GM23338 (cell line): ENCODE results near the gene CDKAL1. TPM values are rescaled to one million over a fixed set of nuclear protein-coding genes. Genes with fewer than 3 reads are reported as not detected.

Source experiments
- ATAC-seq: fragments of 200-7000 bp; cut with Tn5 transposase; 3 replicates; pipeline ENCODE4 v1.9.1; 2020
- DNase-seq: peaks from one replicate; pipeline ENCODE4 v3.0.0-alpha.2; 2015; ENCODE audit warnings: low spot score
- H2AFZ ChIP-seq: fragments of 200-600 bp; sonication (generic); 2 replicates; pipeline ENCODE4 v1.8.0; 2016; ENCODE audit warnings: antibody characterized with exemption, mild to moderate bottlenecking, moderate library complexity
- H3F3A ChIP-seq: fragments of 200-600 bp; sonication (generic); replicated peaks from 2 replicates; pipeline ENCODE4 v1.8.0; 2017; ENCODE audit warnings: antibody characterized with exemption, mixed run types, low read depth
- H3K27ac ChIP-seq: fragments of 200-600 bp; sonication (generic); 2 replicates; pipeline ENCODE4 v1.6.1; 2016; ENCODE audit warnings: low read depth
- H3K27me3 ChIP-seq: fragments of 200-600 bp; sonication (generic); 2 replicates; pipeline ENCODE4 v1.8.0; 2016; ENCODE audit warnings: mild to moderate bottlenecking, mixed run types, moderate library complexity; ENCODE audit not compliant: insufficient read depth
- H3K36me3 ChIP-seq: fragments of 200-600 bp; sonication (generic); 2 replicates; pipeline ENCODE4 v1.8.0; 2016; ENCODE audit warnings: mild to moderate bottlenecking; ENCODE audit not compliant: insufficient read depth
- H3K4me1 ChIP-seq: fragments of 200-600 bp; sonication (generic); 2 replicates; pipeline ENCODE4 v1.8.0; 2016; ENCODE audit warnings: mild to moderate bottlenecking, moderate library complexity; ENCODE audit not compliant: insufficient read depth
- H3K4me2 ChIP-seq: fragments of 200-600 bp; sonication (generic); 2 replicates; pipeline ENCODE4 v1.7.1; 2017; ENCODE audit warnings: mixed run types
- H3K4me3 ChIP-seq: fragments of 200-600 bp; sonication (generic); 2 replicates; pipeline ENCODE4 v1.6.1; 2016; ENCODE audit warnings: mixed run types
- H3K79me2 ChIP-seq: fragments of 200-600 bp; sonication (generic); replicated peaks from 2 replicates; pipeline ENCODE4 v1.8.0; 2017; ENCODE audit warnings: mild to moderate bottlenecking; ENCODE audit not compliant: insufficient read depth
- H3K9me2 ChIP-seq: fragments of 200-600 bp; sonication (generic); 2 replicates; pipeline ENCODE4 v1.8.0; 2017; ENCODE audit not compliant: insufficient read depth
- H4K20me1 ChIP-seq: fragments of 200-600 bp; sonication (generic); replicated peaks from 2 replicates; pipeline ENCODE4 v1.8.0; 2017; ENCODE audit warnings: mild to moderate bottlenecking; ENCODE audit not compliant: insufficient read depth
- H3K27ac Mint-ChIP-seq: 2 replicates; pipeline ENCODE4 v1.8.0; 2020; ENCODE audit warnings: inconsistent platforms, mild to moderate bottlenecking, moderate library complexity, mixed read lengths
- H3K27me3 Mint-ChIP-seq: 3 replicates; pipeline ENCODE4 v1.8.0; 2022; ENCODE audit warnings: low read depth, mild to moderate bottlenecking, moderate library complexity, mixed read lengths, inconsistent platforms; ENCODE audit not compliant: insufficient read depth, poor library complexity
- H3K36me3 Mint-ChIP-seq: 3 replicates; pipeline ENCODE4 v1.8.0; 2021; ENCODE audit warnings: low read depth, mild to moderate bottlenecking, inconsistent platforms, moderate library complexity, mixed read lengths
- H3K4me1 Mint-ChIP-seq: 3 replicates; pipeline ENCODE4 v1.8.0; 2020; ENCODE audit warnings: mild to moderate bottlenecking, inconsistent platforms, mixed read lengths
- H3K4me3 Mint-ChIP-seq: 3 replicates; pipeline ENCODE4 v1.8.0; 2021; ENCODE audit warnings: moderate library complexity, mild to moderate bottlenecking, inconsistent platforms, mixed read lengths
- H3K9me3 Mint-ChIP-seq: 3 replicates; pipeline ENCODE4 v1.8.0; 2020; ENCODE audit warnings: moderate library complexity, mild to moderate bottlenecking, inconsistent platforms, mixed read lengths
- CREB1 ChIP-seq: fragments of 250-450 bp; sonication (Bioruptor Pico); IDR thresholded peaks from 2 replicates; pipeline ENCODE4 v1.5.0; 2020; ENCODE audit warnings: low read depth, mild to moderate bottlenecking, moderate library complexity
- CTCF ChIP-seq, 2 experiments: fragments of 200-600 bp in 1 of 2; sonication (generic) in 1 of 2; conservative IDR thresholded peaks; 2 replicates each; pipeline versions ENCODE4 v1.5.1 to v1.6.1; 2016 to 2017; ENCODE audit warnings: antibody characterized with exemption in 2 of 2, low read depth in 2 of 2, mild to moderate bottlenecking in 2 of 2, moderate library complexity in 1 of 2
- ETS1 ChIP-seq: IDR thresholded peaks from 2 replicates; pipeline ENCODE4 v1.6.1; 2016; ENCODE audit warnings: antibody characterized with exemption
- EZH2 ChIP-seq: fragments of 200-600 bp; sonication (generic); IDR thresholded peaks from one replicate; pipeline ENCODE4 v1.8.0; 2017; ENCODE audit warnings: antibody characterized with exemption, mild to moderate bottlenecking, low read depth; ENCODE audit not compliant: unreplicated experiment
- EZH2phosphoT487 ChIP-seq: fragments of 200-600 bp; sonication (generic); IDR thresholded peaks from one replicate; pipeline ENCODE4 v1.8.1; 2018; ENCODE audit warnings: antibody characterized with exemption; ENCODE audit not compliant: unreplicated experiment
- JUNB ChIP-seq: IDR thresholded peaks from one replicate; pipeline ENCODE4 v1.6.1; 2016; ENCODE audit warnings: antibody characterized with exemption; ENCODE audit not compliant: unreplicated experiment
- NANOG ChIP-seq: IDR thresholded peaks from 2 replicates; pipeline ENCODE4 v1.6.1; 2016; ENCODE audit warnings: antibody characterized with exemption, borderline replicate concordance
- POLR2AphosphoS5 ChIP-seq: IDR thresholded peaks from 2 replicates; pipeline ENCODE4 v1.6.1; 2016; ENCODE audit warnings: antibody characterized with exemption, low read depth
- REST ChIP-seq: IDR thresholded peaks from one replicate; pipeline ENCODE4 v1.6.1; 2018; ENCODE audit warnings: antibody characterized with exemption; ENCODE audit not compliant: unreplicated experiment
- STAT1 ChIP-seq: IDR thresholded peaks from one replicate; pipeline ENCODE4 v1.6.1; 2016; ENCODE audit warnings: antibody characterized with exemption; ENCODE audit not compliant: unreplicated experiment
- ZNF114 ChIP-seq: fragments of 250-450 bp; sonication (Bioruptor Pico); IDR thresholded peaks from 2 replicates; pipeline ENCODE4 v1.5.0; 2020; ENCODE audit warnings: mild to moderate bottlenecking, moderate library complexity
- ZNF331 ChIP-seq: fragments of 250-450 bp; sonication (Bioruptor Pico); IDR thresholded peaks from 2 replicates; pipeline ENCODE4 v1.5.0; 2020; ENCODE audit warnings: low read depth, mild to moderate bottlenecking, moderate library complexity
- ZNF462 ChIP-seq: fragments of 250-450 bp; sonication (Bioruptor Pico); IDR thresholded peaks from 2 replicates; pipeline ENCODE4 v1.5.0; 2020; ENCODE audit warnings: mild to moderate bottlenecking, moderate library complexity
- polyA plus RNA-seq: library from polyadenylated mRNA; unstranded; fragments of >200 nt; fragmentation: Nextera tagmentation; extraction: Ambion mirVana; gene quantifications from 2 replicates; pipeline ENCODE4 v1.2.1, GENCODE V29; 2016
- total RNA-seq: library from RNA; depleted of rRNA; stranded (reverse); fragments of >200 nt; shearing (Covaris generic); gene quantifications from 2 replicates; pipeline ENCODE4 v1.2.3, GENCODE V29; 2014

The CDKAL1 gene
- total and polyA plus RNA-seq, 2 experiments from 2014 or later, result 17.8 to 35.0 TPM

- Mint-ChIP-seq H3K9me3 (peaks cover 9% of the 10 kb centered on the region), H3K27me3 (peaks cover 4% of the 10 kb centered on the region), H3K36me3 (peaks cover 19% of the 10 kb centered on the region), H3K4me3 (no peak overlapping the region), H3K27ac (no peak overlapping the region), H3K4me1 (peaks cover 15% of the 10 kb centered on the region; the same call in 2 of the 3 replicates)
- Histone ChIP-seq H2AFZ (no peak overlapping the region), H3K4me2 (no peak overlapping the region), H3K9me2 (peaks cover 3% of the 10 kb centered on the region; the same call in 1 of the 2 replicates), H3K4me1 (0 out of 2 replicates have a peak, but pooled peaks cover 4% of the 10 kb centered on the region), H4K20me1 (no peaks in the 10 kb centered on the region), H3K27ac (no peak overlapping the region), H3K27me3 (no peaks in the 10 kb centered on the region), H3K79me2 (no peaks in the 10 kb centered on the region), H3F3A (no peaks in the 10 kb centered on the region), H3K4me3 (no peak overlapping the region), H3K36me3 (no peaks in the 10 kb centered on the region)
- TF ChIP-seq EZH2, result no peak
- TF ChIP-seq STAT1, result no peak
- no peak for TF ChIP-seq REST
- TF ChIP-seq ZNF331 (CRISPR knock-in tag), result no peak
- no peak for TF ChIP-seq CTCF (conservative IDR thresholded peaks at IDR 0.05; ENCODE audit: low read depth in 2 of 2)
- TF ChIP-seq NANOG, result no peak
- no peak for TF ChIP-seq EZH2phosphoT487
- no peak for TF ChIP-seq ZNF114 (CRISPR knock-in tag)
- no peak for TF ChIP-seq POLR2AphosphoS5
- TF ChIP-seq JUNB, result no peak
- TF ChIP-seq CREB1, result no peak
- TF ChIP-seq ZNF462 (CRISPR knock-in tag), result no peak
- no peak for TF ChIP-seq ETS1
- DNase-seq (no peak), ATAC-seq (no peak)
These were observed 492.5 kb downstream of the CDKAL1 start for GRCh38 chr6:21026576-21027273.
